Measurements from ENCODE around the gene ECPAS.
"Not testable (repeated sequence)": the region's sequence is repeated elsewhere in the genome, so short reads cannot be mapped to it uniquely, and the experiment has no call there.

The ECPAS gene

GRCh38 chr9:111411266-111411665 lies 72.9 kb downstream of the ECPAS start:
- H3K27me3 Mint-ChIP-seq: no peaks in the 10 kb centered on the region
- H3K4me3 Mint-ChIP-seq: no peak overlapping the region
- no peak overlapping the region for H3K27ac Mint-ChIP-seq
- peaks cover 86% of the 10 kb centered on the region for H3K36me3 Mint-ChIP-seq
- H3K9me3 Mint-ChIP-seq: peaks cover 3% of the 10 kb centered on the region
- no peaks in the 10 kb centered on the region for H3K4me1 Mint-ChIP-seq
- ATAC-seq: no peak

- no peak overlapping the region for H3K27ac Mint-ChIP-seq
- no peaks in the 10 kb centered on the region for H3K27me3 Mint-ChIP-seq
- no peak overlapping the region for H3K4me3 Mint-ChIP-seq
- H3K4me1 Mint-ChIP-seq: no peaks in the 10 kb centered on the region
- peaks cover 15% of the 10 kb centered on the region for H3K9me3 Mint-ChIP-seq
- no peak for ATAC-seq
- peaks cover 91% of the 10 kb centered on the region for H3K36me3 Mint-ChIP-seq
Measured at GRCh38 chr9:111407813-111408212, 76.4 kb downstream of the ECPAS start.

- no peaks in the 10 kb centered on the region for H3K4me1 Mint-ChIP-seq
- ATAC-seq: no peak
- peaks cover 97% of the 10 kb centered on the region for H3K36me3 Mint-ChIP-seq
- no peak overlapping the region for H3K4me3 Mint-ChIP-seq
- no peak overlapping the region for H3K27ac Mint-ChIP-seq
- H3K9me3 Mint-ChIP-seq: peaks cover 18% of the 10 kb centered on the region
- H3K27me3 Mint-ChIP-seq: no peaks in the 10 kb centered on the region
Measured at GRCh38 chr9:111405701-111406100, 78.5 kb downstream of the ECPAS start.

GRCh38 chr9:111401486-111401885 lies 82.7 kb downstream of the ECPAS start:
- peaks cover 96% of the 10 kb centered on the region for H3K36me3 Mint-ChIP-seq
- peaks cover 21% of the 10 kb centered on the region for H3K9me3 Mint-ChIP-seq
- H3K4me3 Mint-ChIP-seq, H3K27me3 Mint-ChIP-seq, H3K4me1 Mint-ChIP-seq, ATAC-seq, H3K27ac Mint-ChIP-seq: not testable (repeated sequence)

GRCh38 chr9:111400564-111400898 lies 83.7 kb downstream of the ECPAS start:
- H3K4me3 Mint-ChIP-seq: no peak overlapping the region
- peaks cover 91% of the 10 kb centered on the region for H3K36me3 Mint-ChIP-seq
- H3K4me1 Mint-ChIP-seq: no peaks in the 10 kb centered on the region
- no peaks in the 10 kb centered on the region for H3K27me3 Mint-ChIP-seq
- H3K27ac Mint-ChIP-seq: no peak overlapping the region
- peaks cover 15% of the 10 kb centered on the region for H3K9me3 Mint-ChIP-seq
- ATAC-seq: no peak

- H3K4me1 Mint-ChIP-seq: no peaks in the 10 kb centered on the region
- no peak for ATAC-seq
- peaks cover 11% of the 10 kb centered on the region for H3K9me3 Mint-ChIP-seq
- H3K4me3 Mint-ChIP-seq: no peak overlapping the region
- H3K27me3 Mint-ChIP-seq: no peaks in the 10 kb centered on the region
- H3K27ac Mint-ChIP-seq: no peak overlapping the region
- H3K36me3 Mint-ChIP-seq: peaks cover 91% of the 10 kb centered on the region
Measured at GRCh38 chr9:111399772-111400563, 84.2 kb downstream of the ECPAS start.

GRCh38 chr9:111399211-111399739 lies 84.9 kb downstream of the ECPAS start:
- no peak for ATAC-seq
- H3K9me3 Mint-ChIP-seq: peaks cover 8% of the 10 kb centered on the region
- peaks cover 91% of the 10 kb centered on the region for H3K36me3 Mint-ChIP-seq
- H3K27me3 Mint-ChIP-seq: no peaks in the 10 kb centered on the region
- no peak overlapping the region for H3K27ac Mint-ChIP-seq
- no peaks in the 10 kb centered on the region for H3K4me1 Mint-ChIP-seq
- no peak overlapping the region for H3K4me3 Mint-ChIP-seq

- no peaks in the 10 kb centered on the region for H3K27me3 Mint-ChIP-seq
- H3K9me3 Mint-ChIP-seq: no peaks in the 10 kb centered on the region
- no peaks in the 10 kb centered on the region for H3K4me1 Mint-ChIP-seq
- no peak for ATAC-seq
- no peak overlapping the region for H3K4me3 Mint-ChIP-seq
- no peak overlapping the region for H3K27ac Mint-ChIP-seq
- H3K36me3 Mint-ChIP-seq: peaks cover 65% of the 10 kb centered on the region
Measured at GRCh38 chr9:111393971-111394370, 90.2 kb downstream of the ECPAS start.

- Mint-ChIP-seq H3K36me3 (peaks cover 33% of the 10 kb centered on the region), H3K9me3 (no peaks in the 10 kb centered on the region), H3K4me3 (no peak overlapping the region), H3K27ac (no peak overlapping the region), H3K27me3 (no peaks in the 10 kb centered on the region), H3K4me1 (no peaks in the 10 kb centered on the region)
- ATAC-seq: no peak
Measured at GRCh38 chr9:111389406-111389805, 94.8 kb downstream of the ECPAS start.

- Mint-ChIP-seq H3K27ac (no peak overlapping the region), H3K36me3 (peaks cover 28% of the 10 kb centered on the region), H3K27me3 (no peaks in the 10 kb centered on the region), H3K4me1 (no peaks in the 10 kb centered on the region), H3K9me3 (no peaks in the 10 kb centered on the region), H3K4me3 (no peak overlapping the region)
- ATAC-seq: no peak
Measured at GRCh38 chr9:111386386-111386785, 97.8 kb downstream of the ECPAS start.

GRCh38 chr9:111381006-111381405 lies 103.2 kb downstream of the ECPAS start:
- H3K4me3 Mint-ChIP-seq: no peak overlapping the region
- peaks cover 64% of the 10 kb centered on the region for H3K36me3 Mint-ChIP-seq
- no peaks in the 10 kb centered on the region for H3K9me3 Mint-ChIP-seq
- H3K4me1 Mint-ChIP-seq: no peaks in the 10 kb centered on the region
- no peaks in the 10 kb centered on the region for H3K27me3 Mint-ChIP-seq
- ATAC-seq: no peak
- H3K27ac Mint-ChIP-seq: no peak overlapping the region

- Mint-ChIP-seq H3K27ac (no peak overlapping the region), H3K4me3 (no peak overlapping the region), H3K36me3 (peaks cover 76% of the 10 kb centered on the region), H3K27me3 (no peaks in the 10 kb centered on the region), H3K9me3 (no peaks in the 10 kb centered on the region), H3K4me1 (no peaks in the 10 kb centered on the region)
- ATAC-seq: no peak
Measured at GRCh38 chr9:111375817-111376564, 108.2 kb downstream of the ECPAS start.

GRCh38 chr9:111375062-111375461 lies 109.1 kb downstream of the ECPAS start:
- Mint-ChIP-seq H3K36me3 (peaks cover 76% of the 10 kb centered on the region), H3K27me3 (no peaks in the 10 kb centered on the region), H3K27ac (no peak overlapping the region)

GRCh38 chr9:111372297-111372696 lies 111.9 kb downstream of the ECPAS start:
- Mint-ChIP-seq H3K36me3 (peaks cover 86% of the 10 kb centered on the region), H3K4me3 (no peak overlapping the region), H3K27me3 (no peaks in the 10 kb centered on the region), H3K9me3 (no peaks in the 10 kb centered on the region), H3K4me1 (no peaks in the 10 kb centered on the region), H3K27ac (no peak overlapping the region)
- no peak for ATAC-seq

More at GRCh38 chr9:111375062-111375461, 109.1 kb downstream of the ECPAS start:
- Mint-ChIP-seq H3K4me3 (no peak overlapping the region), H3K4me1 (no peaks in the 10 kb centered on the region), H3K9me3 (no peaks in the 10 kb centered on the region)
- ATAC-seq: no peak

- H3K27me3 Mint-ChIP-seq: no peaks in the 10 kb centered on the region
- ATAC-seq: no peak
- H3K4me1 Mint-ChIP-seq: peaks cover 3% of the 10 kb centered on the region
- peaks cover 85% of the 10 kb centered on the region for H3K36me3 Mint-ChIP-seq
- H3K4me3 Mint-ChIP-seq: no peak overlapping the region
- no peak overlapping the region for H3K27ac Mint-ChIP-seq
- no peaks in the 10 kb centered on the region for H3K9me3 Mint-ChIP-seq
Measured at GRCh38 chr9:111366978-111367377, 117.2 kb downstream of the ECPAS start.

- no peak overlapping the region for H3K4me3 Mint-ChIP-seq
- no peaks in the 10 kb centered on the region for H3K27me3 Mint-ChIP-seq
- H3K36me3 Mint-ChIP-seq: peaks cover 59% of the 10 kb centered on the region
- no peaks in the 10 kb centered on the region for H3K9me3 Mint-ChIP-seq
- no peak for ATAC-seq
- H3K4me1 Mint-ChIP-seq: peaks cover 7% of the 10 kb centered on the region
- no peak overlapping the region for H3K27ac Mint-ChIP-seq
Measured at GRCh38 chr9:111362526-111362925, 121.7 kb downstream of the ECPAS start.

All from stimulated activated memory B cell treated with anti-CD40 and anti-IgM and Interleukin-4, amounts not matched to agents 10 μg/mL and 1 μg/mL and 100 μg/mL, for 72 hours (primary cell).